ENCODE data around the gene SAMD14. TPM values are rescaled to one million over a fixed set of nuclear protein-coding genes. Genes with fewer than 3 reads are reported as not detected.

Gene SAMD14
- total RNA-seq, 1 donor from 2014 or later: 5.5 TPM

Other genes starting within 250 kb of the SAMD14 start
- gene DLX4, start 161.0 kb downstream of the SAMD14 start, total RNA-seq (ENCODE audit: insufficient read depth, low replicate concordance): 1.7 TPM
- 0.72 TPM for gene DLX3, start 134.9 kb downstream of the SAMD14 start, total RNA-seq (ENCODE audit: insufficient read depth, low replicate concordance)
- gene ITGA3, start 74.0 kb downstream of the SAMD14 start, total RNA-seq (ENCODE audit: insufficient read depth, low replicate concordance): 36.8 TPM
- 37.6 TPM for gene PDK2, start 34.8 kb downstream of the SAMD14 start, total RNA-seq (ENCODE audit: insufficient read depth, low replicate concordance)
- gene PPP1R9B, start 20.5 kb upstream of the SAMD14 start, total RNA-seq (ENCODE audit: insufficient read depth, low replicate concordance): 14.2 TPM
- 31.3 TPM for gene SGCA, start 35.8 kb upstream of the SAMD14 start, total RNA-seq (ENCODE audit: insufficient read depth, low replicate concordance)
- 6,804 TPM for gene COL1A1, start 71.5 kb upstream of the SAMD14 start, total RNA-seq (ENCODE audit: insufficient read depth, low replicate concordance)
- gene TMEM92, start 144.3 kb upstream of the SAMD14 start, total RNA-seq (ENCODE audit: insufficient read depth, low replicate concordance): not detected
- gene XYLT2, start 216.0 kb upstream of the SAMD14 start, total RNA-seq (ENCODE audit: insufficient read depth, low replicate concordance): 29.6 TPM
- gene MRPL27, start 243.0 kb upstream of the SAMD14 start, total RNA-seq (ENCODE audit: insufficient read depth, low replicate concordance): 19.5 TPM
- gene EME1, start 243.1 kb upstream of the SAMD14 start, total RNA-seq (ENCODE audit: insufficient read depth, low replicate concordance): not detected